ENCODE results near the gene COX18. TPM values are rescaled to one million over a fixed set of nuclear protein-coding genes. Genes with fewer than 3 reads are reported as not detected.

Gene COX18
- total and polyA plus RNA-seq, 4 experiments from 2014 or later = 4.4 to 14.6 (median 9.8) TPM

GRCh38 chr4:73092868-73093267 lies 23.4 kb upstream of the COX18 start:
- no peaks in the 10 kb centered on the region for H3K9me3 ChIP-seq (ENCODE audit: control insufficient read depth in 1 of 2, low read length in 2 of 2)
- no peak overlapping the region for H3K4me3 ChIP-seq (ENCODE audit: low read length in 2 of 2)
- CTCF ChIA-PET (ENCODE audit: partially characterized antibody) = interaction anchor here (0.7 kb wide), 2 partner anchors 61 to 112 kb away, joined by 3 read pairs; no protein-coding TSS in a partner anchor
- H3K36me3 Mint-ChIP-seq = peaks cover 25 to 51% of the 10 kb centered on the region in 2 donors
- no peaks in the 10 kb centered on the region for H3K4me1 ChIP-seq (ENCODE audit: insufficient read depth, low read length)
- no peaks in the 10 kb centered on the region for H3K9me3 Mint-ChIP-seq
- no peak for DNase-seq
- intact Hi-C loops (cut with micrococcal nuclease) = loop anchor here (5.0 kb wide), 1 partner anchor 34 kb away; no protein-coding TSS in a partner anchor
- peaks cover 23% of the 10 kb centered on the region for H3K36me3 ChIP-seq (ENCODE audit: insufficient read depth, low read length)
- no peak overlapping the region for H3K4me3 Mint-ChIP-seq
- no peaks in the 10 kb centered on the region for H3K27me3 ChIP-seq (ENCODE audit: insufficient read depth, low read length)
- POLR2A ChIA-PET (ENCODE audit: partially characterized antibody) = no interaction called here
- H3K4me1 Mint-ChIP-seq = peaks cover 0 to 6% (median 0%) of the 10 kb centered on the region in 4 donors
- no peaks in the 10 kb centered on the region for H3K27me3 Mint-ChIP-seq
- no peak overlapping the region for H3K27ac Mint-ChIP-seq
- H3K27ac ChIP-seq (ENCODE audit: low read depth, low read length) = no peak overlapping the region

GRCh38 chr4:73090738-73091137 lies 21.2 kb upstream of the COX18 start:
- Mint-ChIP-seq H3K27ac (peak overlapping the region in 3 of 7 donors; percentile 6 to 58 (median 49)), H3K36me3 (peaks cover 25 to 46% of the 10 kb centered on the region in 2 donors), H3K9me3 (no peaks in the 10 kb centered on the region), H3K4me1 (peaks cover 5 to 14% (median 7%) of the 10 kb centered on the region in 4 donors), H3K27me3 (no peaks in the 10 kb centered on the region), H3K4me3 (no peak overlapping the region)
- intact Hi-C loops (cut with micrococcal nuclease) = loop anchor here (5.0 kb wide), 1 partner anchor 37 kb away; no protein-coding TSS in a partner anchor
- Histone ChIP-seq H3K4me3 (ENCODE audit: low read length in 2 of 2) (no peak overlapping the region), H3K4me1 (ENCODE audit: insufficient read depth, low read length) (no peaks in the 10 kb centered on the region), H3K36me3 (ENCODE audit: insufficient read depth, low read length) (peaks cover 17% of the 10 kb centered on the region), H3K27ac (ENCODE audit: low read depth, low read length) (no peak overlapping the region), H3K27me3 (ENCODE audit: insufficient read depth, low read length) (no peaks in the 10 kb centered on the region), H3K9me3 (ENCODE audit: control insufficient read depth in 1 of 2, low read length in 2 of 2) (no peaks in the 10 kb centered on the region)
- DNase-seq = no peak
- POLR2A ChIA-PET (ENCODE audit: partially characterized antibody) = interaction anchor here (1.3 kb wide), 2 partner anchors 22 to 169 kb away, joined by 3 to 4 read pairs; no protein-coding TSS in a partner anchor
- CTCF ChIA-PET (ENCODE audit: partially characterized antibody) = no interaction called here

GRCh38 chr4:73087871-73088270 lies 18.4 kb upstream of the COX18 start:
- Mint-ChIP-seq H3K27ac (peak overlapping the region in 6 of 7 donors; percentile 0 to 79 (median 28)), H3K4me3 (peak overlapping the region in 2 of 8 donors; percentile 1 to 52), H3K4me1 (peaks cover 5 to 14% (median 8%) of the 10 kb centered on the region in 4 donors), H3K9me3 (no peaks in the 10 kb centered on the region), H3K36me3 (peaks cover 32 to 50% of the 10 kb centered on the region in 2 donors), H3K27me3 (no peaks in the 10 kb centered on the region)
- Histone ChIP-seq H3K4me3 (ENCODE audit: low read length in 2 of 2) (no peak overlapping the region), H3K4me1 (ENCODE audit: insufficient read depth, low read length) (no peaks in the 10 kb centered on the region), H3K27me3 (ENCODE audit: insufficient read depth, low read length) (no peaks in the 10 kb centered on the region), H3K27ac (ENCODE audit: low read depth, low read length) (no peak overlapping the region), H3K36me3 (ENCODE audit: insufficient read depth, low read length) (peaks cover 17% of the 10 kb centered on the region), H3K9me3 (ENCODE audit: control insufficient read depth in 1 of 2, low read length in 2 of 2) (no peaks in the 10 kb centered on the region)
- no peak for DNase-seq
- ChIA-PET CTCF (ENCODE audit: partially characterized antibody) (no interaction called here), POLR2A (ENCODE audit: partially characterized antibody) (interaction anchor here (1.0 kb wide), 1 partner anchor 11 kb away, joined by 3 read pairs; no protein-coding TSS in a partner anchor)
- intact Hi-C loops (cut with micrococcal nuclease) = loop anchor here (2.0 kb wide), 1 partner anchor 19 kb away; the partner anchor contains the start of gene COX18

- peaks cover 31 to 41% of the 10 kb centered on the region in 2 donors for H3K36me3 Mint-ChIP-seq
- POLR2A ChIA-PET (ENCODE audit: partially characterized antibody) = interaction anchor here (1.5 kb wide), 1 partner anchor 16 kb away, joined by 6 read pairs; no protein-coding TSS in a partner anchor
- H3K36me3 ChIP-seq (ENCODE audit: insufficient read depth, low read length) = peaks cover 10% of the 10 kb centered on the region
- H3K9me3 Mint-ChIP-seq = no peaks in the 10 kb centered on the region
- peaks cover 5 to 12% (median 8%) of the 10 kb centered on the region in 4 donors for H3K4me1 Mint-ChIP-seq
- H3K27ac ChIP-seq (ENCODE audit: low read depth, low read length) = peak overlapping the region; percentile 46
- H3K4me3 Mint-ChIP-seq = peak overlapping the region; percentile 70 to 78 (median 74)
- H3K4me3 ChIP-seq (ENCODE audit: low read length in 2 of 2) = no peak overlapping the region
- DNase-seq = peak in 3 of 5 donors; percentile 7 to 19 (median 15)
- peak overlapping the region in 6 of 7 donors; percentile 68 to 87 (median 82) for H3K27ac Mint-ChIP-seq
- intact Hi-C loops (cut with micrococcal nuclease) = loop anchor here (2.0 kb wide), 1 partner anchor 17 kb away; the partner anchor contains the start of gene COX18
- H3K9me3 ChIP-seq (ENCODE audit: control insufficient read depth in 1 of 2, low read length in 2 of 2) = no peaks in the 10 kb centered on the region
- H3K27me3 Mint-ChIP-seq = no peaks in the 10 kb centered on the region
- no peaks in the 10 kb centered on the region for H3K4me1 ChIP-seq (ENCODE audit: insufficient read depth, low read length)
- no peaks in the 10 kb centered on the region for H3K27me3 ChIP-seq (ENCODE audit: insufficient read depth, low read length)
- CTCF ChIA-PET (ENCODE audit: partially characterized antibody) = no interaction called here
These were observed 16.8 kb upstream of the COX18 start for GRCh38 chr4:73086095-73086868.

GRCh38 chr4:73080789-73081188 lies 11.3 kb upstream of the COX18 start:
- H3K27ac Mint-ChIP-seq = peak overlapping the region; percentile 20 to 90 (median 42)
- peaks cover 8 to 12% (median 10%) of the 10 kb centered on the region in 4 donors for H3K4me1 Mint-ChIP-seq
- H3K36me3 Mint-ChIP-seq = peaks cover 37 to 54% of the 10 kb centered on the region in 2 donors

GRCh38 chr4:73075832-73076231 lies 6.3 kb upstream of the COX18 start:
- H3K4me3 Mint-ChIP-seq = no peak overlapping the region
- ChIA-PET CTCF (ENCODE audit: partially characterized antibody) (interaction anchor here (1.0 kb wide), 1 partner anchor 167 kb away, joined by 3 read pairs; no protein-coding TSS in a partner anchor), POLR2A (ENCODE audit: partially characterized antibody) (no interaction called here)
- Histone ChIP-seq H3K36me3 (ENCODE audit: insufficient read depth, low read length) (peaks cover 20% of the 10 kb centered on the region), H3K4me3 (ENCODE audit: low read length in 2 of 2) (no peak overlapping the region), H3K4me1 (ENCODE audit: insufficient read depth, low read length) (no peaks in the 10 kb centered on the region), H3K27ac (ENCODE audit: low read depth, low read length) (no peak overlapping the region), H3K9me3 (ENCODE audit: control insufficient read depth in 1 of 2, low read length in 2 of 2) (no peaks in the 10 kb centered on the region), H3K27me3 (ENCODE audit: insufficient read depth, low read length) (no peaks in the 10 kb centered on the region)
- H3K9me3 Mint-ChIP-seq = no peaks in the 10 kb centered on the region
- H3K27ac Mint-ChIP-seq = peak overlapping the region in 2 of 7 donors; percentile 4 to 79
- H3K4me1 Mint-ChIP-seq = peaks cover 6 to 8% (median 7%) of the 10 kb centered on the region in 4 donors
- peaks cover 26 to 39% of the 10 kb centered on the region in 2 donors for H3K36me3 Mint-ChIP-seq
- DNase-seq = no peak
- intact Hi-C loops (cut with micrococcal nuclease) = no loop called here
- H3K27me3 Mint-ChIP-seq = no peaks in the 10 kb centered on the region

More at GRCh38 chr4:73080789-73081188, 11.3 kb upstream of the COX18 start:
- Histone ChIP-seq H3K36me3 (ENCODE audit: insufficient read depth, low read length) (peaks cover 14% of the 10 kb centered on the region), H3K27me3 (ENCODE audit: insufficient read depth, low read length) (no peaks in the 10 kb centered on the region), H3K4me3 (ENCODE audit: low read length in 2 of 2) (no peak overlapping the region), H3K27ac (ENCODE audit: low read depth, low read length) (no peak overlapping the region), H3K4me1 (ENCODE audit: insufficient read depth, low read length) (no peaks in the 10 kb centered on the region), H3K9me3 (ENCODE audit: control insufficient read depth in 1 of 2, low read length in 2 of 2) (no peaks in the 10 kb centered on the region)
- CTCF ChIA-PET (ENCODE audit: partially characterized antibody) = no interaction called here
- POLR2A ChIA-PET (ENCODE audit: partially characterized antibody) = interaction anchor here (1.2 to 2.7 kb wide), 2 partner anchors 11 to 179 kb away, joined by 3 to 17 read pairs; partner anchors contain the start of gene COX18
- intact Hi-C loops (cut with micrococcal nuclease) = no loop called here
- Mint-ChIP-seq H3K27me3 (no peaks in the 10 kb centered on the region), H3K9me3 (no peaks in the 10 kb centered on the region), H3K4me3 (no peak overlapping the region)
- DNase-seq = no peak

- H3K27ac Mint-ChIP-seq = peak overlapping the region; percentile 94 to 100 (median 99)
- Histone ChIP-seq H3K4me3 (ENCODE audit: low read length in 2 of 2) (peak overlapping the region; percentile 89 to 93), H3K27ac (ENCODE audit: low read depth, low read length) (peak overlapping the region; percentile 97), H3K4me1 (ENCODE audit: insufficient read depth, low read length) (peaks cover 27% of the 10 kb centered on the region), H3K27me3 (ENCODE audit: insufficient read depth, low read length) (no peaks in the 10 kb centered on the region), H3K9me3 (ENCODE audit: control insufficient read depth in 1 of 2, low read length in 2 of 2) (no peaks in the 10 kb centered on the region), H3K36me3 (ENCODE audit: insufficient read depth, low read length) (no peaks in the 10 kb centered on the region)
- CTCF ChIA-PET (ENCODE audit: partially characterized antibody) = interaction anchor here (3.2 kb wide), 1 partner anchor 188 kb away, joined by 24 read pairs; the partner anchor contains the start of gene ANKRD17
- peaks cover 0 to 1% (median 0%) of the 10 kb centered on the region in 8 donors for H3K9me3 Mint-ChIP-seq
- peak overlapping the region; percentile 88 to 94 (median 91) for H3K4me3 Mint-ChIP-seq
- H3K36me3 Mint-ChIP-seq = peaks cover 4 to 32% of the 10 kb centered on the region in 2 donors
- POLR2A ChIA-PET (ENCODE audit: partially characterized antibody) = interaction anchor here (0.5 to 4.5 kb wide), 11 partner anchors 10 to 196 kb away, joined by 3 to 59 read pairs (median 3); partner anchors contain the start of gene ANKRD17
- H3K4me1 Mint-ChIP-seq = peaks cover 25 to 51% (median 36%) of the 10 kb centered on the region in 4 donors
- intact Hi-C loops (cut with micrococcal nuclease) = no loop called here
- H3K27me3 Mint-ChIP-seq = no peaks in the 10 kb centered on the region
- no peak for DNase-seq
These were observed 516 bp upstream of the COX18 start for GRCh38 chr4:73070074-73070390.

All from CD4-positive, alpha-beta memory T cell (primary cell).